Spinal cord (tissue), 10 donors: Measurements from ENCODE around the gene CAMKMT. TPM values are rescaled to one million over a fixed set of nuclear protein-coding genes. Genes with fewer than 3 reads are reported as not detected.

Source experiments
- DNase-seq, 6 donors: peaks; one replicate each; pipeline versions ENCODE4 v3.0.0 to v3.0.0-alpha.2; 2013 to 2015; ENCODE audit warnings: low spot score in 6 of 6, low read depth in 4 of 6
- H3K27ac ChIP-seq: one replicate; pipeline ENCODE4 v1.5.1; 2013; ENCODE audit warnings: low read depth, low read length, control low read depth
- H3K27me3 ChIP-seq: one replicate; pipeline ENCODE4 v1.6.1; 2013; ENCODE audit warnings: low read length; ENCODE audit not compliant: control insufficient read depth, insufficient read depth
- H3K36me3 ChIP-seq: one replicate; pipeline ENCODE4 v1.6.1; 2013; ENCODE audit warnings: low read length; ENCODE audit not compliant: control insufficient read depth, insufficient read depth
- H3K4me1 ChIP-seq: one replicate; pipeline ENCODE4 v1.6.1; 2013; ENCODE audit warnings: low read length; ENCODE audit not compliant: control insufficient read depth, insufficient read depth
- H3K4me3 ChIP-seq: one replicate; pipeline ENCODE4 v1.5.1; 2013; ENCODE audit warnings: low read depth, low read length, control low read depth
- H3K9me3 ChIP-seq: one replicate; pipeline ENCODE4 v1.6.1; 2013; ENCODE audit warnings: low read length; ENCODE audit not compliant: control insufficient read depth, insufficient read depth
- WGBS: methylation state at CpG from one replicate; pipeline ENCODE4 v1.1.5; 2013; ENCODE audit warnings: missing lambda C conversion rate; ENCODE audit not compliant: insufficient coverage; 5-methylcytosine and 5-hydroxymethylcytosine counted together
- polyA plus RNA-seq, 2 donors: library from polyadenylated mRNA; unstranded; fragments of 120-200 nt; gene quantifications; one replicate each; pipeline ENCODE4 v1.2.1, GENCODE V29; 2013; ENCODE audit not compliant: insufficient read length in 2 of 2
- total RNA-seq, 2 donors: library from RNA; depleted of rRNA in 1 of 2; stranded (reverse); fragments of 120-200 nt in 1 of 2; fragments of >200 nt in 1 of 2; gene quantifications; one replicate each; pipeline versions ENCODE4 v1.2.3 to v1.2.4, GENCODE V29; 2013 to 2014
- donor health status: healthy.

The CAMKMT gene
- total and polyA plus RNA-seq, 4 donors: 8.0 to 16.8 (median 13.9) TPM

DNA sequence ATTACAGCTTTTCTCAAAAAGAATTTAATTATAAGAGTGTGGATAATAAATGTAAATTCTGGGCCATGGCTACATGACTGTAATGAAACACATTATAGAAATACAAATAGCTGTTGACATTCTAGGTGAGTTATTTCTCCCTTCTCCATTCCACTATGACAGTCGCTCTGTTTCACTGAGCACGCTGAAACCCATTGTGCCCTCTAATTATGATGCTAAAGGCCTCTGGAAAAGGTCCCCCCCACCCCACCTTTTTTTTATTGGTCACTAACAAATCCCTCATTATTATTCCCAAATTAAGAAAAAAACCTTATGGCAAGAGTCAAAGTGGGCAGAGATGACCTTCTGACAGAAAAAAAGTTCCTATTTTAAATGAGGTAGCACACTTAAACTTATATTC is 294.7 kb downstream of the CAMKMT start:
- no peaks in the 10 kb centered on the region for H3K9me3 ChIP-seq
- H3K4me3 ChIP-seq: no peak overlapping the region
- H3K36me3 ChIP-seq: no peaks in the 10 kb centered on the region
- 43% methylated on average over 2 of the region's 2 CpGs for WGBS
- no peak for DNase-seq
- H3K27ac ChIP-seq: no peak overlapping the region
- no peaks in the 10 kb centered on the region for H3K27me3 ChIP-seq
- no peaks in the 10 kb centered on the region for H3K4me1 ChIP-seq

GRCh38 chr2:44663471-44664073 is 301.8 kb downstream of the CAMKMT start:
- Histone ChIP-seq H3K4me3 (no peak overlapping the region), H3K27ac (no peak overlapping the region), H3K9me3 (no peaks in the 10 kb centered on the region), H3K4me1 (no peaks in the 10 kb centered on the region), H3K27me3 (no peaks in the 10 kb centered on the region), H3K36me3 (no peaks in the 10 kb centered on the region)
- no CpG with 5 or more reads among the region's 1 CpG for WGBS
- no peak for DNase-seq

- Histone ChIP-seq H3K9me3 (no peaks in the 10 kb centered on the region), H3K27me3 (no peaks in the 10 kb centered on the region), H3K4me1 (no peaks in the 10 kb centered on the region), H3K4me3 (no peak overlapping the region), H3K36me3 (no peaks in the 10 kb centered on the region), H3K27ac (no peak overlapping the region)
- 65% methylated on average over 5 of the region's 5 CpGs for WGBS
- DNase-seq: no peak
Measured at GRCh38 chr2:44668336-44668735, 306.6 kb downstream of the CAMKMT start.

GRCh38 chr2:44671276-44671675 is 309.5 kb downstream of the CAMKMT start:
- Histone ChIP-seq H3K4me1 (no peaks in the 10 kb centered on the region), H3K36me3 (no peaks in the 10 kb centered on the region), H3K9me3 (no peaks in the 10 kb centered on the region), H3K27ac (no peak overlapping the region), H3K27me3 (no peaks in the 10 kb centered on the region), H3K4me3 (no peak overlapping the region)
- no peak for DNase-seq
- 92% methylated on average over 1 of the region's 2 CpGs for WGBS

GRCh38 chr2:44671916-44672315 is 310.2 kb downstream of the CAMKMT start:
- Histone ChIP-seq H3K27me3 (no peaks in the 10 kb centered on the region), H3K4me1 (no peaks in the 10 kb centered on the region), H3K27ac (no peak overlapping the region), H3K4me3 (no peak overlapping the region), H3K9me3 (no peaks in the 10 kb centered on the region), H3K36me3 (no peaks in the 10 kb centered on the region)
- no CpG with 5 or more reads among the region's 5 CpGs for WGBS
- DNase-seq: peak in 1 of 6 donors; percentile 13

- 14% methylated on average over 1 of the region's 1 CpG for WGBS
- Histone ChIP-seq H3K4me3 (no peak overlapping the region), H3K4me1 (no peaks in the 10 kb centered on the region), H3K36me3 (no peaks in the 10 kb centered on the region), H3K27me3 (no peaks in the 10 kb centered on the region), H3K27ac (no peak overlapping the region), H3K9me3 (no peaks in the 10 kb centered on the region)
- no peak for DNase-seq
Measured at GRCh38 chr2:44672431-44672830, 310.7 kb downstream of the CAMKMT start.

- Histone ChIP-seq H3K9me3 (no peaks in the 10 kb centered on the region), H3K4me1 (no peaks in the 10 kb centered on the region), H3K36me3 (no peaks in the 10 kb centered on the region), H3K4me3 (no peak overlapping the region), H3K27me3 (no peaks in the 10 kb centered on the region), H3K27ac (no peak overlapping the region)
- no CpG with 5 or more reads among the region's 4 CpGs for WGBS
- no peak for DNase-seq
Measured at GRCh38 chr2:44674473-44675284, 312.9 kb downstream of the CAMKMT start.

- Histone ChIP-seq H3K4me1 (no peaks in the 10 kb centered on the region), H3K9me3 (no peaks in the 10 kb centered on the region), H3K27ac (no peak overlapping the region), H3K36me3 (no peaks in the 10 kb centered on the region), H3K27me3 (no peaks in the 10 kb centered on the region), H3K4me3 (no peak overlapping the region)
- no peak for DNase-seq
- WGBS: 97% methylated on average over 2 of the region's 3 CpGs
Measured at GRCh38 chr2:44676379-44676778, 314.6 kb downstream of the CAMKMT start.

DNA sequence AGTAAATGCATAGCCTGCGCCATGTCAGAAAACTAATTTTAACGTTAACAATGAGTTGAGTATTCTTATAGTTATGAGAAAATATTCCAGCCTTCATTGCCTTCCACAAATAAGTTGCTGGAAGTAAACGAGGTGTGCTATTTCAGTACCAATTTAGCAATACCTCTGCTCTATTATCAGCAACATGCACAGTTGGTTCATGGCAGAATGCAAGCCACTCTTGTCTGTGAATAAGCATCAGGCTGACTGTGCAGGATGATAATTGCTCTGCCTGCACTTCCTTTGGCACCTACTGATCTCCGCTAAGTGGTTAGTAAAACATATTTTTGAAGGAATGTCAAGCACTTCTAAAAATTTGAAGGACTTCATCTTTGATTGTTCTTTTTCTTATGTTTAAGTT is 317.8 kb downstream of the CAMKMT start:
- Histone ChIP-seq H3K4me1 (no peaks in the 10 kb centered on the region), H3K27me3 (no peaks in the 10 kb centered on the region), H3K9me3 (no peaks in the 10 kb centered on the region), H3K4me3 (no peak overlapping the region), H3K36me3 (no peaks in the 10 kb centered on the region), H3K27ac (no peak overlapping the region)
- no CpG with 5 or more reads among the region's 4 CpGs for WGBS
- peak in 1 of 6 donors; percentile 60 for DNase-seq

GRCh38 chr2:44679990-44680389 is 318.2 kb downstream of the CAMKMT start:
- Histone ChIP-seq H3K27ac (no peak overlapping the region), H3K36me3 (no peaks in the 10 kb centered on the region), H3K9me3 (no peaks in the 10 kb centered on the region), H3K27me3 (no peaks in the 10 kb centered on the region), H3K4me1 (no peaks in the 10 kb centered on the region), H3K4me3 (no peak overlapping the region)
- no peak for DNase-seq
- WGBS: 63% methylated on average over 1 of the region's 4 CpGs
